Measurements from ENCODE around the gene LRIG1. TPM values are rescaled to one million over a fixed set of nuclear protein-coding genes. Genes with fewer than 3 reads are reported as not detected.

LRIG1 gene
- total and polyA plus RNA-seq, 10 of the 15 experiments (the other 5 are each of a cell fraction or from before 2014, with no cell fraction given) = 0.84 to 16.4 (median 8.1) TPM

DNA sequence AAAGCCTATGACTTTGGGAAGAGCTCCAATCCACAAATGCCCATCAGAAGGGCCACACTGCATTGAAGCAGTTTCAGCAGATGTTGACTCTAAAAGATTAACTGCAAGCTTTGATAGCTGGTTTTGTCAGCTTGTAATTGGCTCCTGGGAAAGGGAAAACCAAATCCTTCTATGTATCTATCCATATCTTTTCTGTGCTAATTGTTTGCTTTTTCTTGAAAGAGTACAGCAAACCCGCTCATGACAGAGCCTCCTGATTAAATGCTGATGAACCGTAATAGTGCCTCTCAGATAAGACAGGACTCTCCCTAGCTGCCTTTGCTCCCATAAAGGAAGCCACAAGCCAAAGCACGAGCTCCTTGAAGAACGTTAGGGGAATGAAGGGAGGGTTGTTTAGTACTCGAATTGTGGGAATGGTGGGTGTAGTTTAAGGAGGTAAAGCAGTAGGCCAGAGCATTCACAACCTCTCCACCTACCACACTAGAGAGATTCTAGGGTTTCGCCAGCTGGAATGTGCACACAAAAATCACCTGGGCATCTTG, 33.6 kb upstream of the LRIG1 start (continued):
- TF ChIP-seq, protein P1, sequence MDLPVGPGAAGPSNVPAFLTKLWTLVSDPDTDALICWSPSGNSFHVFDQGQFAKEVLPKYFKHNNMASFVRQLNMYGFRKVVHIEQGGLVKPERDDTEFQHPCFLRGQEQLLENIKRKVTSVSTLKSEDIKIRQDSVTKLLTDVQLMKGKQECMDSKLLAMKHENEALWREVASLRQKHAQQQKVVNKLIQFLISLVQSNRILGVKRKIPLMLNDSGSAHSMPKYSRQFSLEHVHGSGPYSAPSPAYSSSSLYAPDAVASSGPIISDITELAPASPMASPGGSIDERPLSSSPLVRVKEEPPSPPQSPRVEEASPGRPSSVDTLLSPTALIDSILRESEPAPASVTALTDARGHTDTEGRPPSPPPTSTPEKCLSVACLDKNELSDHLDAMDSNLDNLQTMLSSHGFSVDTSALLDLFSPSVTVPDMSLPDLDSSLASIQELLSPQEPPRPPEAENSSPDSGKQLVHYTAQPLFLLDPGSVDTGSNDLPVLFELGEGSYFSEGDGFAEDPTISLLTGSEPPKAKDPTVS (IDR thresholded peaks at IDR 0.05; ENCODE audit: low read depth, low read length) = no peak

DNA sequence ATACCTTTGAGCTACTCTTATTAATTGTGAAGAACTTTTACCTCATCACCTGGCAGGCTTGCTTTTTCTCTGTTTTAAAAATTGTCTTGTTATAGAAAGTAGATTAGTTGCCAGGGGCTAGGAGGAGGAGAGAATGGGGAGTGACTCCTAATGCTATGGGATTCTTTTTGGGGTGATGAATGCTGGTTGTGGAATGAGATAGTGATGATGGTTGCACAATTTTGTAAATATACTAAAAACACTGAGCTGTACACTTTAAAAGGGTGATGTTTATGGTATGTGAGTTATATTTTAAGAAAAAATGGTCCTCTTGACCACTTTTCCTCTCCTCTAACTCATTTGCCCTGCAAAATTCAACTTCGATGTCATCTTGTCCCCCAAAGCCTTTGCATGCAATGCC, 31.8 kb upstream of the LRIG1 start:
- POLR2A ChIA-PET = no interaction called here
- Histone ChIP-seq H3K79me2 (ENCODE audit: control insufficient read depth, insufficient read depth, low read length) (no peaks in the 10 kb centered on the region), H3K4me1 (ENCODE audit: control insufficient read depth, insufficient read depth, low read length) (no peaks in the 10 kb centered on the region), H3K9me3 (replicated peaks; ENCODE audit: control insufficient read depth, insufficient read depth, low read length) (no peaks in the 10 kb centered on the region; the same call in 2 of the 3 replicates), H3K27ac (ENCODE audit: control insufficient read depth, insufficient read depth) (no peak overlapping the region), H3K4me2 (ENCODE audit: control insufficient read depth, insufficient read depth) (no peak overlapping the region), H3K9ac (ENCODE audit: control insufficient read depth, insufficient read depth, low read length) (no peak overlapping the region), H3K27me3 (replicated peaks in 1 of 2; ENCODE audit: control insufficient read depth in 2 of 2, insufficient read depth in 2 of 2, low read length in 1 of 2) (no peaks in the 10 kb centered on the region; a peak in 1 of 4 replicates), H3K36me3 (ENCODE audit: control insufficient read depth in 2 of 2, insufficient read depth in 2 of 2, low read length in 1 of 2) (no peaks in the 10 kb centered on the region), H4K20me1 (ENCODE audit: control insufficient read depth, insufficient read depth) (no peaks in the 10 kb centered on the region), H3K4me3 (no peak overlapping the region), H2AFZ (ENCODE audit: control insufficient read depth, low read depth, low read length) (no peak overlapping the region)
- WGBS (ENCODE audit: insufficient coverage, insufficient replicate concordance, low lambda C conversion rate, missing lambda C conversion rate) = 96% methylated on average over 1 of the region's 1 CpG
- SMC1A ChIA-PET (ENCODE audit: uncharacterized antibody, unreplicated experiment) = no interaction called here
- in situ Hi-C loops (cut with MboI) (no loop called here), intact Hi-C loops (cut with micrococcal nuclease; ENCODE audit: unreplicated experiment) (no loop called here)
- BruUV-seq (replicated peaks) = no TSS peak
- ATAC-seq (no peak), FAIRE-seq (no peak), DNase-seq (ENCODE audit: low read depth, low spot score) (no peak)
- CTCF ChIA-PET = no interaction called here
- TF ChIP-seq, protein P2, sequence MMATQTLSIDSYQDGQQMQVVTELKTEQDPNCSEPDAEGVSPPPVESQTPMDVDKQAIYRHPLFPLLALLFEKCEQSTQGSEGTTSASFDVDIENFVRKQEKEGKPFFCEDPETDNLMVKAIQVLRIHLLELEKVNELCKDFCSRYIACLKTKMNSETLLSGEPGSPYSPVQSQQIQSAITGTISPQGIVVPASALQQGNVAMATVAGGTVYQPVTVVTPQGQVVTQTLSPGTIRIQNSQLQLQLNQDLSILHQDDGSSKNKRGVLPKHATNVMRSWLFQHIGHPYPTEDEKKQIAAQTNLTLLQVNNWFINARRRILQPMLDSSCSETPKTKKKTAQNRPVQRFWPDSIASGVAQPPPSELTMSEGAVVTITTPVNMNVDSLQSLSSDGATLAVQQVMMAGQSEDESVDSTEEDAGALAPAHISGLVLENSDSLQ (IDR thresholded peaks at IDR 0.05) = no peak
- TF ChIP-seq RBBP5 (conservative IDR thresholded peaks at IDR 0.05) = no peak
- TF ChIP-seq BHLHE40 (IDR thresholded peaks at IDR 0.05; ENCODE audit: borderline replicate concordance in 1 of 2, low read depth in 2 of 2, low read length in 1 of 2) = no peak
- no peak for TF ChIP-seq EZH2 (IDR thresholded peaks at IDR 0.05; ENCODE audit: borderline replicate concordance, control insufficient read depth, low read depth, low read length)
- TF ChIP-seq RUNX3 (IDR thresholded peaks at IDR 0.05; ENCODE audit: low read length) = no peak
- TF ChIP-seq, protein P3, sequence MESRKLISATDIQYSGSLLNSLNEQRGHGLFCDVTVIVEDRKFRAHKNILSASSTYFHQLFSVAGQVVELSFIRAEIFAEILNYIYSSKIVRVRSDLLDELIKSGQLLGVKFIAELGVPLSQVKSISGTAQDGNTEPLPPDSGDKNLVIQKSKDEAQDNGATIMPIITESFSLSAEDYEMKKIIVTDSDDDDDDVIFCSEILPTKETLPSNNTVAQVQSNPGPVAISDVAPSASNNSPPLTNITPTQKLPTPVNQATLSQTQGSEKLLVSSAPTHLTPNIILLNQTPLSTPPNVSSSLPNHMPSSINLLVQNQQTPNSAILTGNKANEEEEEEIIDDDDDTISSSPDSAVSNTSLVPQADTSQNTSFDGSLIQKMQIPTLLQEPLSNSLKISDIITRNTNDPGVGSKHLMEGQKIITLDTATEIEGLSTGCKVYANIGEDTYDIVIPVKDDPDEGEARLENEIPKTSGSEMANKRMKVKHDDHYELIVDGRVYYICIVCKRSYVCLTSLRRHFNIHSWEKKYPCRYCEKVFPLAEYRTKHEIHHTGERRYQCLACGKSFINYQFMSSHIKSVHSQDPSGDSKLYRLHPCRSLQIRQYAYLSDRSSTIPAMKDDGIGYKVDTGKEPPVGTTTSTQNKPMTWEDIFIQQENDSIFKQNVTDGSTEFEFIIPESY (IDR thresholded peaks at IDR 0.05) = no peak
- TF ChIP-seq, protein P4, sequence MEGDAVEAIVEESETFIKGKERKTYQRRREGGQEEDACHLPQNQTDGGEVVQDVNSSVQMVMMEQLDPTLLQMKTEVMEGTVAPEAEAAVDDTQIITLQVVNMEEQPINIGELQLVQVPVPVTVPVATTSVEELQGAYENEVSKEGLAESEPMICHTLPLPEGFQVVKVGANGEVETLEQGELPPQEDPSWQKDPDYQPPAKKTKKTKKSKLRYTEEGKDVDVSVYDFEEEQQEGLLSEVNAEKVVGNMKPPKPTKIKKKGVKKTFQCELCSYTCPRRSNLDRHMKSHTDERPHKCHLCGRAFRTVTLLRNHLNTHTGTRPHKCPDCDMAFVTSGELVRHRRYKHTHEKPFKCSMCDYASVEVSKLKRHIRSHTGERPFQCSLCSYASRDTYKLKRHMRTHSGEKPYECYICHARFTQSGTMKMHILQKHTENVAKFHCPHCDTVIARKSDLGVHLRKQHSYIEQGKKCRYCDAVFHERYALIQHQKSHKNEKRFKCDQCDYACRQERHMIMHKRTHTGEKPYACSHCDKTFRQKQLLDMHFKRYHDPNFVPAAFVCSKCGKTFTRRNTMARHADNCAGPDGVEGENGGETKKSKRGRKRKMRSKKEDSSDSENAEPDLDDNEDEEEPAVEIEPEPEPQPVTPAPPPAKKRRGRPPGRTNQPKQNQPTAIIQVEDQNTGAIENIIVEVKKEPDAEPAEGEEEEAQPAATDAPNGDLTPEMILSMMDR (IDR thresholded peaks at IDR 0.05 in 2 of 3, conservative IDR thresholded peaks at IDR 0.05 in 1 of 3; ENCODE audit: control insufficient read depth in 2 of 3, extremely low read depth in 1 of 3, insufficient read depth in 1 of 3, low read depth in 3 of 3, low read length in 3 of 3) = no peak
- TF ChIP-seq, protein P1 (IDR thresholded peaks at IDR 0.05; ENCODE audit: low read depth, low read length) = no peak
- TF ChIP-seq CHD4 (IDR thresholded peaks at IDR 0.05) = no peak
- TF ChIP-seq MTA2 (IDR thresholded peaks at IDR 0.05; ENCODE audit: low read depth) = no peak
- TF ChIP-seq STAT3 (IDR thresholded peaks at IDR 0.05; ENCODE audit: low read depth, low read length) = no peak
- TF ChIP-seq ATF7 (IDR thresholded peaks at IDR 0.05; ENCODE audit: low read depth) = no peak
- RAD21 ChIA-PET (ENCODE audit: unreplicated experiment) = no interaction called here
